ENCODE data around the gene ACSBG1. TPM values are rescaled to one million over a fixed set of nuclear protein-coding genes. Genes with fewer than 3 reads are reported as not detected.

Gene ACSBG1
- total RNA-seq, 2 donors from 2014 or later, result 0.58 to 0.59 TPM

DNA sequence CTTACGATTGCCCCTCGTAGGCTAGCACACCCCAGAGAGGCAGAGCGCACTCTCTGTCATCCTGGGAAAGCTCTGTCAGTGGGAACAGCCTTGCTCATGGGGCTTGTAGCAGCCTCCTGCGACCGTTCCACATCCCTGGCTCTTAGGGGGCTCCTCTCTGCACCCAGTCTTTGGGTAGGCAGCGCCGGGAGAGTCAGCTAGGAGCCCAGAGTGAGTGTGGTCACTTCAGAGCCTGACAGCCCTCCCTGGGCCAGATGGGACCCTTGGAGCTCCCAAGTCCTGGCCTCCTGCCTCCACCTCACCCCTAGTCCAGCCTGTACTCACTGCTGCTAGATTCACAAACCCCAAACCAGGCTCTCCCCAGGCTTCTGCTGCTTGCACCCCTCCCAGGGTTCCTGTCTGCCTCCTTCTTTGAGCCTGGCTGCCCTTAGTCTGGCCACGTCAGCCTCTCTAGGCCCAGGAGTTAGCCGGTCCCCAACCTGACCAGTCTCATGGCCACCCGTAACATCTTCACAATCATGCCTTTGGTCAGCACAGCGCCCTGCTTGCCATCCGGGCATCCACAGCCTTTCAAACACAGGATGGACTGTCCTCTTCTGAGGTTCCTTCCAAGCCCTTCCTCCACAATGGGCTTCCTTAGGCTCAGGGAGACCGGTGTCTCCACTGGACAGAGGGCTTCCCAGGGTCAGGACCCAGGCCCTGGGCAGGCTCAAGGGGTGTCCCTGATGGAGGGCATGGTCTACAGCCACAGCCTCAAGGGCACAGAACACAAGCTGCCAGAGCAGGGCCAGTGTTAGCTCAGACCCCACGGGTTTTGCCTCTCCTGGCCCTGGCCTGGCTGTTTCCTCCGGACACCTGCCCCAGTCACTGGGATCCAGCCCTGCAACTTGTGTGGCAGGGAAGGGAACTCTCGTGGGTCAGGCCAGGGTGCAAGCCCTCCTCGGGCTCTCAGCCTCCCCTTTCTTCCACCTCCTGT, 4.6 kb downstream of the ACSBG1 start:
- Histone ChIP-seq H3K27ac (no peak overlapping the region), H3K4me1 (no peaks in the 10 kb centered on the region), H3K4me3 (no peak overlapping the region), H3K36me3 (no peaks in the 10 kb centered on the region), H3K9me3 (no peaks in the 10 kb centered on the region), H3K27me3 (no peaks in the 10 kb centered on the region), H3K9ac (ENCODE audit: low read depth in 2 of 2, low read length in 2 of 2) (no peak overlapping the region)
- intact Hi-C loops (cut with DNase I), result no loop called here
- no peak for TF ChIP-seq CTCF (IDR thresholded peaks at IDR 0.05)
- DNase-seq, result no peak

DNA sequence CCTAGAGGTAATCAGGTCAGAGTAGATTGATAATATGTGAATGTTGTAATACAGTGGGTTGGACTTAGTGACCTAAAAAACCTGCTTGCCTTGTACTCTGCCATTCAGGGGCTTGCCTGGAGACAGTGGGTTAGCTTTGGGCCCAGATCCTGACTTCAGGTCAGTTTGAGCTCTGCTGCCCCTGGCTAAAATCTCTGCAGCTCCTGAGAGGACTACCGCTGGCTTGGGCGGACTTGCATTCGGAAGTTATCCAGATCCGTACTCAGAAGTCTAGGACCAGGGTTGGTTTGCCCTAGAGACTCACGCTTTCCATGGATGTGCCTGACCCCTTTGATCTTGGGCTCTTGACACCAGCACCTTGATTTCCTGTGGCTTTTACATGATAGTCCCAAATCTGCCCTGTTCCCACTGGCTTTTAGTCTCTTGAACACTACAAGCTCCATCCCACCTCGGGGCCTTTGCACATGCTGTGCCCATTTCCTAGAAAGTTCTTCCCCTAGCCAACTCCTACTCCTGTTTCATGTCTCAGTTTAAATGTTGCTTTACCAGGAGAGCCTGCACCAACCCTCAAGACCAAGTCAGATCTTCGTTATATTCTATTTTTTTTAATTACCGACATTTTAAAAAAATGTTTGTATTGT, 5.9 kb downstream of the ACSBG1 start:
- no peak for TF ChIP-seq CTCF (IDR thresholded peaks at IDR 0.05)
- H3K27me3 ChIP-seq, result no peaks in the 10 kb centered on the region
- intact Hi-C loops (cut with DNase I), result no loop called here

GRCh38 chr15:78225783-78226541, 8.4 kb downstream of the ACSBG1 start:
- intact Hi-C loops (cut with DNase I), result no loop called here
- H3K27me3 ChIP-seq, result no peaks in the 10 kb centered on the region

More for the DNA sequence above, 5.9 kb downstream of the ACSBG1 start:
- no peak overlapping the region for H3K9ac ChIP-seq (ENCODE audit: low read depth in 2 of 2, low read length in 2 of 2)
- no peak overlapping the region for H3K27ac ChIP-seq
- H3K9me3 ChIP-seq, result no peaks in the 10 kb centered on the region
- H3K36me3 ChIP-seq, result no peaks in the 10 kb centered on the region
- no peak overlapping the region for H3K4me3 ChIP-seq
- H3K4me1 ChIP-seq, result no peaks in the 10 kb centered on the region
- DNase-seq, result no peak

DNA sequence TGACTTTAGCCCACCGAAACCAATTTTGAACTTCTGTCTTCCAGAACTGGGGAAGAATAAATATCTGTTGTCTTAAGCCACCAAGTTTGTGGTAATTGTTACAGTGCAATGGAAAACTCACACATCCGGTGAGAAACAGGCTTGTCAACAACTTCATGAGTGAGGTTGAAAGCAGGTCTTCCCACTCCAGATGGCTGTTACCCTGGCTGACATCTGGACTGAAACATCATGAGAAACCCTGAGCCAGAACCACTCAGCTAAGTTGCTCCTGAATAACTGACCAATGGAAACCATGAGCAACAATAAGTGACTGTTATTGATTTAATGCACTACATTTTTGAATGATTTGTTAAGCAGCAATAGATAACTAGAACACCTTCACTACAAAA, 10.3 kb downstream of the ACSBG1 start:
- H3K27ac ChIP-seq, result no peak overlapping the region
- no peak for TF ChIP-seq CTCF (IDR thresholded peaks at IDR 0.05)

More at GRCh38 chr15:78225783-78226541, 8.4 kb downstream of the ACSBG1 start:
- Histone ChIP-seq H3K27ac (no peak overlapping the region), H3K36me3 (no peaks in the 10 kb centered on the region), H3K4me3 (no peak overlapping the region), H3K4me1 (no peaks in the 10 kb centered on the region), H3K9me3 (no peaks in the 10 kb centered on the region), H3K9ac (ENCODE audit: low read depth in 2 of 2, low read length in 2 of 2) (no peak overlapping the region)
- no peak for DNase-seq
- no peak for TF ChIP-seq CTCF (IDR thresholded peaks at IDR 0.05)

DNA sequence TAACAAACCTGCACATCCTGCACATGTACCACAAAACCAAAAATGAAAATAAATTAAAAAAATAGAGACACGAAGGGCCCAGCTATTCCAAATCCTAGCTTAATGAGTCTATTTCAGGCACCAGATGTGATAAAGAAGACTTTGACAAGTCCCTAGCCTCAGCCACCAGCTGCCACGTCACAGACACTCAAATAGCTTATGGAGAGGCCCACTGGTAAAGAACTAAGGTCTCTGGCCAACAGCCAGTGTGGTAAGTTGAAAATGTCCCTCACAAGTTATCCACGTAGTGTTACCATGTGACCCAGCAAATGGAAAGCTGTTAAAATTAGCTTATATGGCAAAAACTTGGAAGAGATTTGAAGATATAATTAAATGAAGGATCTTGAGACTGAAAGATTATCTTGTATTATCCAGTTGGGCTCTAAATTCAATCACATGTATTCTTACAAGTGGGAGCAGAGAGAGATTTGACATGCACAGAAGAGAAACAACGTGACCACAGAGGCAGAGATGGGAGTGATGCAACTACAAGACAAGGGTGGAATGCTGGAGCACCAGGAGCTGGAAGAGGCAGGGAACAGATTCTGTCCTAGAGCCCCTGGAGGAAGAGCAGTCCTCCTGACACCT, 10.9 kb downstream of the ACSBG1 start:
- H3K9ac ChIP-seq (ENCODE audit: low read depth in 2 of 2, low read length in 2 of 2), result no peak overlapping the region
- H3K36me3 ChIP-seq, result no peaks in the 10 kb centered on the region
- H3K4me1 ChIP-seq, result no peaks in the 10 kb centered on the region
- H3K4me3 ChIP-seq, result no peak overlapping the region
- TF ChIP-seq CTCF (IDR thresholded peaks at IDR 0.05), result no peak
- intact Hi-C loops (cut with DNase I), result no loop called here
- DNase-seq, result no peak
- no peak overlapping the region for H3K27ac ChIP-seq
- no peaks in the 10 kb centered on the region for H3K9me3 ChIP-seq
- H3K27me3 ChIP-seq, result no peaks in the 10 kb centered on the region

More for the DNA sequence above, 10.3 kb downstream of the ACSBG1 start:
- Histone ChIP-seq H3K9me3 (no peaks in the 10 kb centered on the region), H3K4me3 (no peak overlapping the region), H3K4me1 (no peaks in the 10 kb centered on the region), H3K36me3 (no peaks in the 10 kb centered on the region), H3K9ac (ENCODE audit: low read depth in 2 of 2, low read length in 2 of 2) (no peak overlapping the region), H3K27me3 (no peaks in the 10 kb centered on the region)
- DNase-seq, result no peak
- intact Hi-C loops (cut with DNase I), result no loop called here

Measured in colonic mucosa (tissue), 4 donors.